Right lobe of liver (tissue), 6 donors: ENCODE data around the gene MOAP1. TPM values are rescaled to one million over a fixed set of nuclear protein-coding genes. Genes with fewer than 3 reads are reported as not detected.

Experiments
- ATAC-seq, 4 donors: fragments of 200-7000 bp; cut with Tn5 transposase; one replicate each; pipeline ENCODE4 v1.9.1; 2020; ENCODE audit warnings: mild to moderate bottlenecking in 4 of 4, moderate library complexity in 4 of 4
- DNase-seq, 3 donors: peaks; one replicate each; pipeline ENCODE4 v3.0.0-alpha.2; 2020
- H3K27ac ChIP-seq, 3 donors: fragments of 200-600 bp; one replicate each; pipeline ENCODE4 v1.8.0; 2022
- H3K27me3 ChIP-seq, 2 donors: fragments of 200-600 bp; one replicate each; pipeline ENCODE4 v1.8.0; 2022
- H3K36me3 ChIP-seq, 4 donors: fragments of 200-600 bp; sonication (generic) in 1 of 4; one replicate each; pipeline versions ENCODE4 v1.5.1 to v1.8.0; 2017 to 2022; ENCODE audit warnings: control low read depth in 1 of 4
- H3K4me1 ChIP-seq, 4 donors: fragments of 200-600 bp; sonication (generic) in 1 of 4; one replicate each; pipeline versions ENCODE4 v1.5.1 to v1.8.0; 2017 to 2022; ENCODE audit warnings: control low read depth in 1 of 4
- H3K4me3 ChIP-seq, 3 donors: fragments of 200-600 bp; one replicate each; pipeline ENCODE4 v1.8.0; 2022
- H3K9me3 ChIP-seq, 4 donors: fragments of 200-600 bp; sonication (generic) in 1 of 4; one replicate each; pipeline versions ENCODE4 v1.5.1 to v1.8.0; 2017 to 2022; ENCODE audit warnings: control low read depth in 1 of 4
- CTCF ChIP-seq, 4 donors: fragments of 200-600 bp in 3 of 4; fragments of 450-650 bp in 1 of 4; IDR thresholded peaks; one replicate each; pipeline versions ENCODE4 v1.5.1 to v1.8.0; 2016 to 2022; ENCODE audit warnings: antibody characterized with exemption in 4 of 4, mild to moderate bottlenecking in 2 of 4
- POLR2A ChIP-seq: fragments of 450-650 bp; IDR thresholded peaks from one replicate; pipeline ENCODE4 v1.6.1; 2017; ENCODE audit warnings: antibody characterized with exemption, mild to moderate bottlenecking
- WGBS: methylation state at CpG from one replicate; pipeline ENCODE4 v1.1.6; 2018; ENCODE audit warnings: low coverage, low lambda C conversion rate; ENCODE audit not compliant: insufficient coverage; ENCODE audit errors: missing lambda C conversion rate; 5-methylcytosine and 5-hydroxymethylcytosine counted together
- intact Hi-C, 2 donors: fragments of 100-400 bp; cut with DNase I; formaldehyde crosslinking; loops; one replicate each; pipeline versions ENCODE4 v1.11.2 to v1.14.1; 2022
- total RNA-seq, 6 experiments: library from RNA; depleted of rRNA in 2 of 6; stranded (reverse); fragments of >200 nt in 2 of 6; fragmentation: NEBNext Ultra II Directional in 3 of 6; extraction: Animal tissue kit (Norgen Biotek cat#: 25700) in 3 of 6; gene quantifications; one replicate each; pipeline versions ENCODE4 v1.1.0 to v1.2.4, GENCODE V29; 2016 to 2023
- donor health status: DM: no; HTN: yes; CAD: no.
- donor health status: DM: no; HTN: no; CAD: no.
- donor health status: DM: no; HTN: no; CAD: no.
- donor health status: DM: no; HTN: yes; CAD: no.
- donor health status: DM: no; HTN: yes; CAD: no.

MOAP1 gene
- total RNA-seq, 6 experiments from 2014 or later, result 9.4 to 13.5 (median 11.3) TPM

DNA sequence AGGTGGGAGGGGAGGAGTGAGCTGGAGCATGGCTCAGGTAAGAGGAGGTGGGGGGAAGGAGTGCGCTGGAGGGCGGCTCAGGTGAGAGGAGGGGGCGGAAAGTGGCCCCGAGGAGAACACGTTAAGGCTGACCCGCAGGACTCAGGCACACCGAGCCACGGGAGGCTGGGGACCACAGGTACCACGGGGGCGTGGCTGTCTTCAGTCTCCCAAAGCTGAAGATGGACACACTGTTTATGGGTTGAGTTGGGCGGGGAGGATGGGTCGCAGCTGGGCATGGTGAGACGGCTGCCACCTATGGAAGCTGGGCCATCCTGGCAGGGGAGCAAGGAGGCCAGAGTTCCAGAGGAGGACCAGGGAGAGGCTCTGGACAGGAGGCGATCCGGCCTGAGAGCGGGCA is 45.8 kb upstream of the MOAP1 start:
- Histone ChIP-seq H3K27ac (no peak overlapping the region), H3K9me3 (no peaks in the 10 kb centered on the region), H3K4me1 (no peaks in the 10 kb centered on the region), H3K4me3 (no peak overlapping the region), H3K36me3 (peaks cover 0 to 20% (median 9%) of the 10 kb centered on the region in 4 donors), H3K27me3 (no peaks in the 10 kb centered on the region)
- no peak for DNase-seq
- intact Hi-C loops, result loop anchor here in 1 of 2 donors (10.0 kb wide), 1 partner anchor 314 kb away; no protein-coding TSS in a partner anchor
- 89% methylated on average over 11 of the region's 16 CpGs for WGBS
- TF ChIP-seq CTCF (IDR thresholded peaks at IDR 0.05) (no peak), POLR2A (no peak)
- peak in 2 of 4 donors; percentile 9 for ATAC-seq

GRCh38 chr14:93228550-93228949 is 43.9 kb upstream of the MOAP1 start:
- TF ChIP-seq CTCF (IDR thresholded peaks at IDR 0.05) (no peak), POLR2A (no peak)

GRCh38 chr14:93223565-93223964 is 38.9 kb upstream of the MOAP1 start:
- Histone ChIP-seq H3K27me3 (no peaks in the 10 kb centered on the region), H3K27ac (no peak overlapping the region), H3K4me3 (no peak overlapping the region), H3K9me3 (no peaks in the 10 kb centered on the region), H3K36me3 (peaks cover 0 to 48% (median 18%) of the 10 kb centered on the region in 4 donors), H3K4me1 (no peaks in the 10 kb centered on the region)
- ATAC-seq (no peak), DNase-seq (no peak)
- 95% methylated on average over 13 of the region's 27 CpGs for WGBS
- TF ChIP-seq CTCF (IDR thresholded peaks at IDR 0.05) (no peak), POLR2A (no peak)
- intact Hi-C loops, result no loop called here

More at GRCh38 chr14:93228550-93228949, 43.9 kb upstream of the MOAP1 start:
- H3K9me3 ChIP-seq, result no peaks in the 10 kb centered on the region
- ATAC-seq (no peak), DNase-seq (no peak)
- no peak overlapping the region for H3K4me3 ChIP-seq
- WGBS, result 86% methylated on average over 8 of the region's 8 CpGs
- H3K36me3 ChIP-seq, result peaks cover 0 to 26% (median 9%) of the 10 kb centered on the region in 4 donors
- H3K27me3 ChIP-seq, result no peaks in the 10 kb centered on the region
- no peak overlapping the region for H3K27ac ChIP-seq
- no peaks in the 10 kb centered on the region for H3K4me1 ChIP-seq
- intact Hi-C loops, result no loop called here

DNA sequence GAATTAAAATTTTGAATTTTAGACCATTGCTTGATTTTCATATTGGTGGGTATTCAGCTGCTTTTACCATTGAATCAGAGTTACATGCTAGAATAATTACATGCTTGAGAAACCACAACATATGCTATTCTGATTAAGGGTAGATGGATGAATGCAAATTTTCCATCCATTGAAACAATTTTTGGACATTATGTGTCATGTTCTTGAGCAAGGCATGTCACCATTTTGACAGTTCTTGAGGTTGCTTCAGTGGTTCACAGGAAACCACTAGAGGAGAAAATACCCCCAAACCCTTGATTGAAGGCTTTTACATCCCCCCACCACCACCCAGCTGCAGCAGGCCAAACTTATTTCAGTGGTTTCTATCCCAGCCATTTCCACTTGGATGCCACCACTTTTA is 35.8 kb upstream of the MOAP1 start:
- Histone ChIP-seq H3K4me1 (no peaks in the 10 kb centered on the region), H3K27me3 (no peaks in the 10 kb centered on the region), H3K9me3 (no peaks in the 10 kb centered on the region), H3K27ac (no peak overlapping the region), H3K4me3 (no peak overlapping the region), H3K36me3 (peaks cover 0 to 45% (median 18%) of the 10 kb centered on the region in 4 donors)
- TF ChIP-seq POLR2A (no peak), CTCF (IDR thresholded peaks at IDR 0.05) (no peak)
- intact Hi-C loops, result no loop called here
- no peak for ATAC-seq
- DNase-seq, result no peak
